LHCN-M2 (cell line): ENCODE measurements around the gene DACT3. TPM values are rescaled to one million over a fixed set of nuclear protein-coding genes. Genes with fewer than 3 reads are reported as not detected.
"Not testable (repeated sequence)": the region's sequence is repeated elsewhere in the genome, so short reads cannot be mapped to it uniquely, and the experiment has no call there.

Experiments
- DNase-seq: peaks from one replicate; pipeline ENCODE4 v3.0.0-alpha.2; 2012; ENCODE audit warnings: low read depth
- total RNA-seq: library from RNA; depleted of rRNA; stranded (reverse); fragments of >200 nt; gene quantifications from 2 replicates; pipeline ENCODE4 v1.2.3, GENCODE V29; 2014

Gene DACT3
- total RNA-seq, 1 experiment from 2014 or later = 1.8 TPM

DNA sequence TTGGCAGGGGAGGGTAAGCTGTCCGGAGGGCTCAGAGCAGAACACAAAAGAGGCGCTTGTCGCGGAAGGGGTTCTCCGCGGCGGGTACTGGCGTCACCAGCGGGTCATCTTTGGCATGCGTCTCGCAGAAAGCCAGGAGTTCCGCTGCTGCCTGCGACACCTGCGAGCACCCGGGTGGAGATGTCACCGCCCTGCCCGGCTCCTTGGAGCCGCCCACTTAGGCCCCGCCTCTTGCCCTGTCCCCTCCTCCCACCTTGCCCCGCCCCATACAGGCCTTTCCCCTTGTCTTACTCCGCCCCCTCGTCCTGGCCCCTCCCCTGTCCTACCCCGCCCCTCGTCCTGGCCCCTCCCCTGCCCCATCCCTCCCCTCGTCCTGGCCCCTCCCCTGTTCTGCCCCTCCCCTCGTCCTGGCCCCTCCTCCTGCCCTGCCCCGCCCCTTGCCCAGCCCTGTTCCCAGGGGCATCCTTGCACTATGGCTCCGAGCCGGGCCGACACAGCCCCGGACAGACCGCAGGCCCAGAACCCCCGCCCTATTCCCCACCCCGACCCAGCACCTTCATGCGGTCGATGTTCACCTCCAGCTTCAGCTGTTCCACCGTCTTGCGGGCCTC lies 26.8 kb downstream of the DACT3 start:
- peak; percentile 69 for DNase-seq

DNA sequence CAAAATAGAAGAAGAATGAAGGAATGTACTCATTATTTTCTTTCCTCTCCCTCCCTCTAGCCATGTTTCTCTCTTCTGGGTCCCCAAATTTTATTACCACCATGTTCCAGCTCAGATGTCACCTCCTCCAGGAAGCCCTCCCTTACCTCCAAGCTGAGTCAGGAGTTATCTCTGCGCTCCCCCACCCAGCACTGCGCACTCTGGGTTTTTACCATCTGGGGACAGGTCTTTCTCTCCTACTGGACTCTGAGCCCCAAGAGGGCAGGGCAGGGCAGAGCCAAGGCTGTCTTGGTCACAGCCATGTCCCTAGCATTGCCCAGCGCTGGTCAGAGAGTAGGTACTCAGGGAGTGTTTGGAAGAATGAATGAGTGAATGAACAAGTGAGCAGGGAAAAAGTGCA lies 27.9 kb downstream of the DACT3 start:
- no peak for DNase-seq

DNA sequence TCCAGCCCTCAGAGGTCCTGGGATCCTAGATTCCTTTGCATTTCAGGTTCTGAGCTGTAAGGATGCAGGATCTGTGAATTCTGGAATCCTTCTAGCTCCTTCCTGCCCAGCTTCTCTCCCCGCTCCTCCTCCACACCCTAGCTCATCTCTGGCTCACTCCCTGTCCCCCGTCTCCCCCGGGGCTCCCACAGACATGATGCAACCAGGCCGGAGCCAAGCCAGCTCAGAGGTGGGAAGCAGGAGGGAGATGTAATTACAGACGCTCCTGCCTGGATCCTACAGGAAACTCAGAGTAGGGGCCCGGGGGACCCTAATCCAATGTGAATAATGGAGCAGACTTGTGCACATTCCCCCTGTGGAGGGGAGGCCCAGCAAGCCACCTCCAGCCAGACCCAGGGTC lies 29.5 kb downstream of the DACT3 start:
- DNase-seq = no peak

DNA sequence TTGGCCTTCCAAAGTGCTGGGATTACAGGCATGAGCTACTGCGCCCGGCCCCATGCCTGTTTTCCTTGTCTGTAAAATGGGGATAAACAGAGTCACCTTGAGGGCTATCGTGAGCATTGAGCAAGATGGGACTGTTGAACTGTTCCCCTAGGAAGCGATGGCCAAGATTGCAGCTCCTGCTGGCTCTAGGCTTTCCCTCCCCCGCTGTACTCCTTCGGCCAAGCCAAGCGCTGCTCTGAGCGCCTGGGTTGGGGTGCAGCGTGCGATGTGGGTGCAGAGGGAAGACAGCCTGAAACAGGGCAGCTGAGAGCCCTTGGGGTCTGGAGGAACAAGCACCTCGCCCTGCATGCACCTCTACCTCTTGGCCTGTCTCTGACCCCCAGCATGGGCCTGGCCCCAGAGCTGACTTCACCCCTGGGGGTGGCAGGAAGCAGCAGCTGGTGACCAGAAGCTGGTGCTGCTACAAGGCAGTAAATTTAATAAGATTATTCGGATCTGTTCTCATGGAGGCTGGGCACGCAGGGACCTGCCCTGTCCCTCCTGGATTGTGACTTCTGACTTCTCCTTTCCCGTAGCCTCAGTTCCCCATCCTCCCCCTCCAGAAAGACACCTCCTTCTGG lies 30.3 kb downstream of the DACT3 start:
- DNase-seq = no peak

DNA sequence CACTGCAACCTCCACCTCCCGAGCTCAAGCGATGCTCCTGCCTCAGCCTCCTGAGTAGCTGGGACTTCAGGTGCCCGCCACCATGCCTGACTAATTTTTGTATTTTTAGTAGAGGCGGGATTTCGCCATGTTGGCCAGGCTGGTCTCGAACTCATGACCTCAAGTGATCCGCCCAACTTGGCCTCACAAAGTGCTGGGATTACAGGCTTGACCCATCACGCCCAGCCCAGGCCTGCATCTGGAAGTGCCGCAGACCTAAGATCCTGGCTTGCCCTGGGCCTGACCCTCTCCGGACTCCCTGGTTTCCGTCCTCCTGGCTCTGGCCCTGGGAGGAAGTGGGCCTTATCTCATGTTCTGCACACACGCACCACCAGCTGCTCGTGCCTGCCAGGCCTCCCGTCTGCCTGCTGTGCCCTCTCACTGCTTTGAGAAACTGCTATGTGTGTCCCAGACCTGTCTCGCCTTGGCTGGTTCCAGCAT lies 31.4 kb downstream of the DACT3 start:
- DNase-seq = no peak

DNA sequence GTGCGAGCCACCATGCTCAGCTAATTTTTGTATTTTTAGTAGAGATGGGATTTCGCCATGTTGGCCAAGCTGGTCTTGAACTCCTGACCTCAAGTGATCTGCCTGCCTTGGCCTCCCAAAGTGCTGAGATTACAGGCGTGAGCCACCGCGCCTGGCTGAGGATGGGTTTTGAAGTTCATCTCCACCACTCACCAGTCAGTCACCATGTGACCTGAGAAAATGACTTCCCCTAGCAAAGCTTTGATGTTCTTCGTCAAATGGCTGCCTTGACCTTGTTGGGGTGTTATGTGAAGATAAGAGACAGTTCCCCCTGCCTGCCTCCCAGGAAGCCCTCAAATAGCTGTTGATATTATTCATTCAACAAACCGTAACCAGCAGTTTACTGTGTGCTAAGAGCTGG lies 32.0 kb downstream of the DACT3 start:
- not testable (repeated sequence) for DNase-seq

DNA sequence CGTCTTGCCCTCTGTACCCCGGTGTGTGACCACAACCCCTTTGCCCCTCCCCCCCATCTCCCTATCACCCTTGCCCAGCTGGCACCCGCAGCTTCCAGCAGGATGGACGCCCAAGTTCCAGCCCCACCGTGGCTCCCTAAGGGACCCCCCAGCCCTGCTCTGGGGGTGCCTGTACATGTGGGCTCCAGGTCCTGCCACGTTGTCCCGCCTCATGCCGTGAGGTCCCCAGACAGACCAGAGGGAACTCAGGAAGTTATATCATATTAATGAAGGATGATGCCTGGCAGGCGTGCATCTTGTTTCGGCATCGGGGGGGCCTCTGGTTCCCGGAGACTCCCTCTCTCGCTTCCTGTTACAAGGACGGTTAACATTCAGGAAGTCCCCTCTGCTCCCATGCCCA lies 34.5 kb downstream of the DACT3 start:
- no peak for DNase-seq

DNA sequence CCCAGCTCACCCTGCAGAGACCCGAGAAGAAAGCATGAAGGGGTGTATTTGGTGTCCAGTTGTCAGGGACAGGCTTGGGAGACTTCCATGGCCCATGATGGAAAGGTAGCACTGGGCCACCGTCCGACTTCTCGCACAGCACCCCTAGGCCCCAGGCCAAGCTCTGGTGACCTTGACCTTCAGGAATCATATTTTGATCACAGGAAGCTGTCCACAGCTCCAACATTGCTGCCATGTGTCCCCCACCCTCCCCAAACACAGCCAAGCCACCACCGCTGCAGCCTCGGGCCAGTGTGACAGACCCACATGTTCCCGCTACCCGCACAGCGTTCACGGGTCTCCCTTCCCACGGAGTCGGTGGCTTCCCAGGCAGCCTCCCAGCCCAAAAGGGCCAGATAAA lies 35.3 kb downstream of the DACT3 start:
- DNase-seq = no peak

DNA sequence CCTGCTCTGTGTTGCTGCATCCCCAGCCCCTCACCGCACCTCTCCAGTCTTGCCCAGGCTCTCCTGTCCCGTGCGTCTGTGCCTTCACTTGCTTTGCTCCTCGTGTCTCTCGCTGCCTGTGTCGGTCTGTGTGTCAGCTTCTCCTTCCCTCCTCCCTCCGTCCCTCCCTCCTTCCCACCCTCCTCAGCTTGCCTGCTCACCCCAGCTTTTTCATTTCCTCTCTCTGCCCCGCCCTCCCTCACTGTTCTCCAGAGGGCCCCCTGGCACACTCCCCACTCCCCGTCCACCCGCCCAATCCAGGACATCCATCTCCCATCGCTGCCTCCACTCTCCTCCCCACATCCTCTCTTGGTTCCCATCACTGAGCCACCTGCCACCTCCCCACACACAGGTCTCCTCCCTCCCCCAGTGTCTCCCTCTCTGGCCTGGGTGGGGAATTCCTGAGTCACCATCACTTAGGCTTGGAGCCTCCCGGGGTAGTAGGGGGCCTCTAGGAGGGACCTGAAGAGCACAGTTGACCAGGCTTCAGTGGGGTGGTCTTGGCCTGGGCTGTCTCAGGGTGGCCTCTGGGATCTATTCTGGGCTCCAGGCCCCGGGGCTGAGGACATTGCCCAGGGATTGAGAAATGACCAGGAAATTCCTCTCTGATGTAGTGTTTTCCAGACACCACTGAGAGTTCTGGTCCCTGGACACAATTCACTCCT lies 35.9 kb downstream of the DACT3 start, which contains the start of gene PTGIR:
Gene PTGIR, minus strand, starts transcription at position 132 of the 704 bp plus-strand sequence. CDS start 864 bp downstream, outside the sequence.
- no peak for DNase-seq

DNA sequence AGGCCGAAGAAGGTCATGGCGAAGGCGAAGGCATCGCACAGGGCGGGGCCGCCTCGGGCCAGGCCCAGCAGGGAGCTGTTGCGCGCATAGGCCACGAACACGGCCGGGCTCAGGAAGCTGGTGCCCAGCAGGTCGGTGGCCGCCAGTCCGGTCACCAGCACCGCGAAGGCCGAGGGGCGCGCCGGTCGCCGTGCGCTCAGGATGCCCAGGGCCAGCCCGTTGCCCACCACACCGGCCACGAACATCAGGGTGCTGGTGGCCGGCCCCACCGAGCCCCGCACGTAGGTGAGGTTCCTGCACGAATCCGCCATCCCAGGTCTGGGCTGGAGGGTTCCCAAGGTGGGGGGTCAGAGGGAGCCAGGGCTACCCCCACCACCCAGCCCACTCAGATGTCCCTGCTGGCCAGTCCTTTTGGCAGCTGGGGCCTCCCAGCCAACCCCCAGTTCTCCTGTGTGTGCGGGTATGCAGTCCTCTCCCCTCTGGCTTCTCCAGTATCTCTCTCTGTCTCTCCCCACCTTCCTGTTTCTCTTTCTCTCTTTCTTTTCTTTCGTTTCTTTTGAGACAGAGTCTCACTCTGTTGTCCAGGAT lies 37.0 kb downstream of the DACT3 start:
- no peak for DNase-seq

DNA sequence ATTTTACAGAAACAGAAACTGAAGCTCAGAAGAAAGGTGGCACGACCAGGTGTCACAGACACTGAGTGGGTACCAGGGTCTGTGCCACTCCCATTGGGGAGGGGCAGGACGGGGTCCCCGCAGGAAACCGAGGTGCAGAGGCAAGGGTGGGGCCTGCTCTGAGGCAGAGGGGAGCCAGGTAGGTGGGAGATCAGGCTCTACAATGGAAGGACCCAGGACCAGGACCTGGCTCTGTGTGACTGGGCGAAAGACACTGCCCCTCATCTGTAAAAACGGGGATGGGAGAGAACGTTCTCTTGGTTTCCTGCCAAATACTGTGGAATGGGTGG lies 38.9 kb downstream of the DACT3 start:
- no peak for DNase-seq

DNA sequence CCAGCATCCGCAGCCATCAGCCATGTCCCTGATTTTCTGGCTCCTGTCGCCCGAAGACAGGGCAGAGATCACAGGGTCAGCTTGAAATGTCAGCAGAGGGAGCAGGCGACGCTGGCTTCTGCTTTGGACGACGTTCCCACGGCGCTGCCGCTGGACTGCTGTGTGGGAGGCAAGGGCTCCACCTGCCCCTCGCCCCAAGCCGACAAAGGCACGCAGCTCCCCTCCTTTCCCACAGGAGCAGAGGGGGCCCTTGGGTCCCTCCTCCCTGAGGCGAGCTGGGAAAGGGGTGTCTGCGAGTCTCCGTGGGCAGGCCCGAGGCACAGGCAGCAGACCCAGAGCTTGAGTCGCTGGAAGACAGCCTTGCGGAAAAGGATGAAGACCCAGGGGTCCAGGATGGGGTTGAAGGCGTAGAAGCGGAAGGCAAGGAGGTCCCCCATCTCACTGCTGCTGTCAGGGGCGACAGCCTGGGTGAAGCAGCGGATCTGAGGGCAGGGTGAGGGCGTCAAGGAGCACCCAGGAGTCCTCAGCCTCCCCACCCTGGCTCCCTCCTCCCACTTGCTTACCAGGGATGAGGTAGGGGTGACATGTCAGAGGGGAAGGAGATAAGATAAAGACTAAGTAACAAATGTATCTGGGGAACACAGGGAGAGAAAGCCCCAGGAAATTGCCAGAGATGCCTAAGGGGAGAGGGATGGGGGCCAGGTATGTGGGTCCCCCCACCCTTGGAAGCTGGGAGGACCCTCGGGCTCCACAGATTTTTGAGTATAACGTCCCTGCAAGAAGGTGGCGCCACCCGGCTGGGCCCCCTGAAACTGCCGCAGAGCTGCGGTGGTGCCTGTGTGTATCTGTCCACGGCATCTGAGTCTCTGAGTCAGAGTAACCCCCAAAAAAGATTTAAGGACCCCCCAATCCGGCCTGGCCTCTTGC lies 39.5 kb downstream of the DACT3 start:
- no peak for DNase-seq

DNA sequence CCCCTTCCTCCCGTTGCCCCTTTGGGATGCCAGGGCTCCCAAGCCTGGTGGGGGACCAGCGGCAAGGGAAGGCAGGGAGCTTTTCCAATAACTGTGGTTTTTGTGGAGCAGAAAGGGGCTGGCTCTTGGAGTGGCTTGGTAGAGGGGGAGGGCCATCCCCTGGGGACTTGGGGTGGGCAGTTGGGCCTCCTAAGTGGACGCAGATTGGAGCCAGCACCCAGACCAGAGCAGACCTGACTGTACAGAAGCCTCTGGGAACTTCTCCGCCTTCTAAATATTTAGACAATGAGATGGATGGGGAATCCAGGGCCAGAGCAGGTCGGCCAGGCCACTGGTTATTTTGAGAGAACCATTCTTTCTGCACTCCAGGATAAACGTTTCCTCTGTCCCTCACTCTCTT lies 40.3 kb downstream of the DACT3 start:
- DNase-seq = no peak

DNA sequence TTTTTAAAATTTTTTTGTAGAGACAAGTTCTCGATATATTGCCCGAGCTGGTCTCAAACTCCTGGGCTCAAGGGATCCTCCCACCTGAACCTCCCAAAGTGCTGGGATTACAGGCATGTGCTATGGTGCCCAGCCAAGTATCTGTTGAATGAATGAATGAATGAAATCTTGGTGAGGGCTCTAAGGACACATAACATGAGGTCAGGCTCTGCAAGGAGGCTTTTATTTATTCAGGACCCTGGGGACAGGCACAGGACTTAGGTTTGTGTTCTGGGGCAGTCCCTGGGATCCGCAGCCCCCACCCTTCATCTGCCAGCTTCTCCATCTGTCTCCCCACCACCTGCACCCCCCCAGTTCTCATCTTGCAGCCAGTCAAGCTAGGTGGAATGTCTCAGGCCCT lies 40.7 kb downstream of the DACT3 start:
- DNase-seq = no peak

DNA sequence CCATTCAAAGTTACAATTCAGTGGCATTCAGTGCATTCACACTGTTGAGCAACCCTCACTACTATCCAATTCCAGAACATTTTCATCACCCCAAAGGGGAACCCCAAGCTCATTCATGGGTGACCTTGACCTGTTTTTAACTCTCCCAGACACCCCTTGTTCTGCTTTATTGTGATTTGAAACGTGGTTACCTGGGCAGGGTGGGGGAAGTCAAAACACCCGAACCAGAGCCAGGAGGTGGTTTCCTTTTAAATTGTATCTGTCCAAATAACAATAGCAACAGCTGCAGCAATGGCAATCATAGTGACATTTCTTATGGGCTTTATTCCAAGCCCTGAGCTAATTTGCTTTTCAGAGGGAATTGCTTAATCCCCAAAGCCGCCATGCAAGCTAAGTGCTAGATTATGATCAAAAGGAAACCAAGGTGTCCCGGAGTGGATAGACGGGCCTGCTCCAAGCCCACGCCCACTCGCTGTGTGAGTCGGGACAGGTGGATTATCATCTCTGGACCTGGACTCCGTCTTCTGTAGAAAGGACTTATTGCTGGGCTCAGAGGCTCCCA lies 42.2 kb downstream of the DACT3 start:
- no peak for DNase-seq

DNA sequence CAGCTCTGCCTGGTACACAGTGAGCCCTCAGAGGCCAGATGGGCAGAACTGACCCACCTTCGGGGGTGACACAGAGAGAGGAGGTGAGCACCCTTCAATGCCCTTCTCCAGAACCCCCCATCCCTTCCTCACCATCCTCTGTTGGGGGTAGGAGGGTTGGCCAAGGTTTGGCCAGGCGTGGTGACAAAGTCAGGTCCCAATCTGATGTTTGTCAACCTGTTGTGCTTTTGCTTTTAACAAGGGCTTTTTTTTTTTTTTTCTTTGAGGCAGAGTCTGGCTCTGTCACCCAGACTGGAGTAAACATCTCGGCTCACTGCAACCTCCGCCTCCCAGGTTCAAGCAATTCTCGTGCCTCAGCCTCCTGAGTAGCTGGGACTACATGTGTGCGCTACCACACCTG lies 43.4 kb downstream of the DACT3 start:
- DNase-seq = no peak

DNA sequence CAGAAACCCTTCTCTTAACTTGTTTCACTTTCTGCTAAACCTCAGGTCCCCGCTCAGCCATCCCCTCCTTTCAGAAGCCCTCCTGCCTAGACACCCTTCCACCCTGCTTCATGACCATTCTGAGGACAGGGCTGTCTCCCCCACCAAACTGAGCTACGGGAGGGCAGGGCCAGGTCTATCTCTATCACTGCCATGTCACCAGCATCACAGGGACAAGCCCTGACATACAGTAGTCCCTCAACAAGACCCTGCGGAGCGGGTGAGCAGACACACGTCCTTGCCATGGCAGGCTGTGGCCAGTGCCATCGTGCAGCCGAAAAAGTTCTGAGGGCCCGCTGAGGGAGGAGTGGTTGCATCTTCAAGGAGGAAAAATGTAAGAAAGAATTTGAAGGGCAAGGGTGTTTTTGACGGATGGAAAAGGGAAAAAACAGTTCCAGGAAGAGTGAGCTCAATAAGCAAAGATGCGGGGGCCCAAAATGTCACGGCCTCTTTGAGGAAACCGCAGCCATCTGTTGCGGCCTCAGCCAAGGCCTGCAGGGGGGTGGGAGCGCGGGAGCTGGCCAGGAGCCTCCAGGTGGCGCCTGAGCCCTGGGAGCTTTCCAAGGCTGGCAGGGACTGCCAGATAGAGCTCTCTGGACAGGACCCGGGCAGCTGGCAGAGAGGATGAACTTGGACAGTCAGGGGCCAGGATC lies 44.2 kb downstream of the DACT3 start:
- DNase-seq = peak; percentile 70

DNA sequence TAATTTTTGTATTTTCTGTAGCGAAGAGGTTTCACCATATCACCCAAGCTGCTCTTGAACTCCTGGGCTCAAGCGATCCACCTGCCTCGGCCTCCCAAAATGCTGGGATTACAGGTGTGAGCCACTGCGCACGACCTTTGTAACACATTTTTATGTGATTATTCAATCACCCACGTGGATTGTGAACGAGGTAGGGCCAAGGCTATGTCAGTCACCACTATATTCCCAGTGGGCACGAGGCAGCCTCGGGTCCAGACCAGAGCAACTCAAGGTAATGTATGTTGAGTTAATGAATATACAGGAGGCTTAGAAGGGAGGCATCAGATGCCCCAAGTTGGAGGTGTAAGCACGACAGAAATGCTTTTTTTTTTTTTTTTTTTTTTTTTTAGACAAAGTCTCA lies 45.0 kb downstream of the DACT3 start:
- DNase-seq = no peak

DNA sequence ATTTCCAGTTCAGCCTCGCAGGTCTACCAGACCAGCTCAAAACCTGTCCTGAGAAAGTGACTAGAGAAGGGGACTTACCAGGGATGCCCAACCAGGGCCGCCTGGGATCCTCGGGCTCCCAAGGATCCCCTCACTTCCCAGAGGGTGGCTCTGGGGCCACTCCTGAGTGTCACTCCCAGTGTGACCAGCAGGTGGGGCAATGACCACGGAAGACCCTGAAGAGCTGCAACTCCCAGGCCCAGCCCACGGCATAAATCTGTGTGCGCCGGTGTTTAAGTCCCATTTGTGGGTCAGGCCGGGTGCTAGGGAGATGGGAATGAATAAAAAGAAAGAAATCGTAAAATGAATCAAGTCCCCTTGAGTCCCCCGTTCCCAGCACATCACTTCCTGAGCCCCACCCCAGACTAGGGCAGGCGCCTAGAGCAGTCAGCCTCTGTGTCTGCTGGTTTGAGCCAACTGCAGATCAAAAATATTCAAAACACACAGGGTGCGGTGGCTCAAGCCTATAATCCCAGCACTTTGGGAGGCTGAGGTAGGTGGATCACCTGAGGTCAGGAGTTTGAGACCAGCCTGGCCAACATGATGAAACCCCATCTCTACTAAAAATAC lies 46.8 kb downstream of the DACT3 start:
- peak; percentile 67 for DNase-seq

DNA sequence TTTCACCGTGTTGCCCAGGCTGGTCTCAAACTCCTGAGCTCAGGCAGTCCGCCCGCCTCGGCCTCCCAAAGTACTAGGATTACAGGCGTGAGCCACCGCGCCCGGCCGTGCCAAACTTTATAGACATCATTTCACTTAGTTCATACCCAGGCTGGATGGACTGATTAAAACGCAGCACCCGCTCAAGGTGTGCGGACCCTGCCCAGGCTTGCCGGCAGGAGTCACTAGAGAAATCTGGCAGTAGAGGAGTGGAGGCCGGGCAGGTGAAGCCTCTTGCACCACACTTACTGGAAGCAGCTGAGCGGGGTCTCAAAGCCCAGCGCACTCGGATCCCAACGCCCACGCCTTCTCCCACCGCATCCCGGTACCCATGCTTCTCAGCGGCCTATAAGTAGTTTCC lies 47.5 kb downstream of the DACT3 start:
- no peak for DNase-seq
